WTC11 (cell line): Measurements from ENCODE around the gene CEP63. TPM values are rescaled to one million over a fixed set of nuclear protein-coding genes. Genes with fewer than 3 reads are reported as not detected.

Experiments used
- ATAC-seq: fragments of 200-7000 bp; cut with Tn5 transposase; 2 replicates; pipeline ENCODE4 v1.10.0; 2021; ENCODE audit warnings: mild to moderate bottlenecking, moderate library complexity
- CTCF ChIA-PET: fragments of 300-600 bp; sonication (Branson Sonifier 250); formaldehyde crosslinking; loops from one replicate; lab custom pipeline; 2021; ENCODE audit warnings: antibody characterized with exemption; lab: Charles Lee
- POLR2A ChIA-PET: fragments of 350-600 bp; sonication (Branson Sonifier 250); formaldehyde crosslinking; loops from one replicate; lab custom pipeline; 2021; ENCODE audit warnings: antibody characterized with exemption; lab: Charles Lee
- DNase-seq: peaks from one replicate; pipeline ENCODE4 v3.0.0; 2021; ENCODE audit warnings: low spot score
- H3K27ac Mint-ChIP-seq: 2 replicates; pipeline ENCODE4 v1.8.0; 2021; ENCODE audit warnings: mixed read lengths
- H3K27me3 Mint-ChIP-seq: 2 replicates; pipeline ENCODE4 v1.8.0; 2021; ENCODE audit warnings: low read depth, mild to moderate bottlenecking, moderate library complexity, mixed read lengths
- H3K36me3 Mint-ChIP-seq: 2 replicates; pipeline ENCODE4 v1.8.0; 2021; ENCODE audit warnings: mixed read lengths
- H3K4me1 Mint-ChIP-seq: 2 replicates; pipeline ENCODE4 v1.8.0; 2022; ENCODE audit warnings: mixed read lengths
- H3K4me3 Mint-ChIP-seq: 2 replicates; pipeline ENCODE4 v1.8.0; 2021; ENCODE audit warnings: mild to moderate bottlenecking, moderate library complexity, mixed read lengths
- H3K9me3 Mint-ChIP-seq: 2 replicates; pipeline ENCODE4 v1.8.0; 2021; ENCODE audit warnings: mixed read lengths
- AR ChIP-seq: fragments of 250-450 bp; sonication (Bioruptor Pico); IDR thresholded peaks from 2 replicates; pipeline ENCODE4 v1.9.0; 2021; ENCODE audit warnings: mild to moderate bottlenecking
- ATF2 ChIP-seq: sonication (generic); formaldehyde crosslinking; IDR thresholded peaks from 2 replicates; pipeline ENCODE4 v1.8.1; 2022; ENCODE audit warnings: low read depth, missing genetic modification reagents, borderline replicate concordance
- ATF3 ChIP-seq: sonication (generic); formaldehyde crosslinking; conservative IDR thresholded peaks from 2 replicates; pipeline ENCODE4 v1.8.1; 2022; ENCODE audit warnings: mild to moderate bottlenecking, missing genetic modification reagents
- CDX4 ChIP-seq: fragments of 250-450 bp; sonication (Bioruptor Pico); IDR thresholded peaks from 2 replicates; pipeline ENCODE4 v1.9.0; 2021; ENCODE audit warnings: moderate library complexity, mild to moderate bottlenecking, inconsistent platforms, borderline replicate concordance
- CREM ChIP-seq: sonication (generic); formaldehyde crosslinking; IDR thresholded peaks from 2 replicates; pipeline ENCODE4 v1.8.1; 2022; ENCODE audit warnings: mild to moderate bottlenecking, missing genetic modification reagents, moderate library complexity
- E2F5 ChIP-seq: sonication (generic); formaldehyde crosslinking; IDR thresholded peaks from 2 replicates; pipeline ENCODE4 v1.8.1; 2022; ENCODE audit warnings: mild to moderate bottlenecking, moderate library complexity, missing genetic modification reagents
- FOXJ3 ChIP-seq: sonication (generic); formaldehyde crosslinking; IDR thresholded peaks from 2 replicates; pipeline ENCODE4 v1.9.0; 2021; ENCODE audit warnings: missing genetic modification reagents, mild to moderate bottlenecking, borderline replicate concordance
- GABPB1 ChIP-seq: sonication (generic); formaldehyde crosslinking; IDR thresholded peaks from 2 replicates; pipeline ENCODE4 v1.8.1; 2023; ENCODE audit warnings: mild to moderate bottlenecking, missing genetic modification reagents
- JUN ChIP-seq: sonication (generic); formaldehyde crosslinking; IDR thresholded peaks from 2 replicates; pipeline ENCODE4 v1.8.0; 2023; ENCODE audit warnings: mild to moderate bottlenecking, missing genetic modification reagents
- PRDM15 ChIP-seq: sonication (generic); formaldehyde crosslinking; IDR thresholded peaks from 2 replicates; pipeline ENCODE4 v1.8.0; 2022; ENCODE audit warnings: missing genetic modification reagents
- TCF7 ChIP-seq: sonication (generic); formaldehyde crosslinking; IDR thresholded peaks from 2 replicates; pipeline ENCODE4 v1.8.0; 2022; ENCODE audit warnings: mild to moderate bottlenecking, low read depth, missing genetic modification reagents, moderate library complexity
- TEAD1 ChIP-seq: sonication (generic); formaldehyde crosslinking; IDR thresholded peaks from 2 replicates; pipeline ENCODE4 v1.8.0; 2022; ENCODE audit warnings: mild to moderate bottlenecking, missing genetic modification reagents
- TEAD4 ChIP-seq: sonication (generic); formaldehyde crosslinking; IDR thresholded peaks from 2 replicates; pipeline ENCODE4 v1.8.0; 2022; ENCODE audit warnings: mild to moderate bottlenecking, missing genetic modification reagents
- TP53 ChIP-seq: sonication (generic); formaldehyde crosslinking; IDR thresholded peaks from 2 replicates; pipeline ENCODE4 v1.8.1; 2023; ENCODE audit warnings: mild to moderate bottlenecking, missing genetic modification reagents
- USF1 ChIP-seq: sonication (generic); formaldehyde crosslinking; IDR thresholded peaks from 2 replicates; pipeline ENCODE4 v1.8.0; 2022; ENCODE audit warnings: mild to moderate bottlenecking, missing genetic modification reagents
- ZNF281 ChIP-seq: sonication (generic); formaldehyde crosslinking; IDR thresholded peaks from 2 replicates; pipeline ENCODE4 v1.8.0; 2023; ENCODE audit warnings: mild to moderate bottlenecking, missing genetic modification reagents
- ZNF317 ChIP-seq: sonication (generic); formaldehyde crosslinking; IDR thresholded peaks from 2 replicates; pipeline ENCODE4 v1.8.1; 2023; ENCODE audit warnings: low read depth, mild to moderate bottlenecking, moderate library complexity, missing genetic modification reagents, borderline replicate concordance
- ZNF671 ChIP-seq: fragments of 250-450 bp; sonication (Bioruptor Pico); IDR thresholded peaks from 2 replicates; pipeline ENCODE4 v1.8.0; 2021; ENCODE audit warnings: mild to moderate bottlenecking
- total RNA-seq: library from RNA; stranded (reverse); gene quantifications from 3 replicates; pipeline ENCODE4 v1.2.3, GENCODE V29; 2021

CEP63 gene
- total RNA-seq, 1 experiment from 2014 or later: 28.0 TPM

GRCh38 chr3:134483195-134483900 is 2.5 kb upstream of the CEP63 start (continued):
- TF ChIP-seq ZNF281 (CRISPR knock-in tag) (no peak), FOXJ3 (CRISPR knock-in tag) (no peak), ATF3 (CRISPR knock-in tag) (no peak), ZNF317 (no peak)
- TF ChIP-seq, all 79 proteins: peak for 0

- peak overlapping the region; percentile 89 for H3K27ac Mint-ChIP-seq
- peak; percentile 8 for ATAC-seq
- no peak for TF ChIP-seq TP53 (CRISPR knock-in tag)
- TF ChIP-seq ZNF671 (CRISPR knock-in tag): no peak
- no peak for TF ChIP-seq E2F5 (CRISPR knock-in tag)
- TF ChIP-seq TCF7 (CRISPR knock-in tag): no peak
- no peak for TF ChIP-seq GABPB1
- TF ChIP-seq PRDM15 (CRISPR knock-in tag): no peak
- TF ChIP-seq CREM (CRISPR knock-in tag): no peak
- no peak for TF ChIP-seq FOXJ3 (CRISPR knock-in tag)
- TF ChIP-seq TEAD4 (CRISPR knock-in tag): no peak
- no peak for TF ChIP-seq AR (CRISPR knock-in tag)
- TF ChIP-seq CDX4 (CRISPR knock-in tag): no peak
- TF ChIP-seq JUN (CRISPR knock-in tag): no peak
- no peak for TF ChIP-seq ATF2 (CRISPR knock-in tag)
- TF ChIP-seq USF1 (CRISPR knock-in tag): no peak
- no peak for TF ChIP-seq TEAD1 (CRISPR knock-in tag)
Measured at GRCh38 chr3:134485075-134485717, 661 bp upstream of the CEP63 start.

More at GRCh38 chr3:134485075-134485717, 661 bp upstream of the CEP63 start:
- ChIA-PET CTCF (interaction anchor here (1.0 to 2.7 kb wide), 7 partner anchors 9 to 273 kb away, joined by 3 to 12 read pairs (median 7); no protein-coding TSS in a partner anchor), POLR2A (interaction anchor here (1.4 to 2.2 kb wide), 3 partner anchors 36 to 121 kb away, joined by 3 to 9 read pairs (median 6); partner anchors contain the start of gene AMOTL2)
- no peak for DNase-seq
- Mint-ChIP-seq H3K4me1 (peaks cover 23% of the 10 kb centered on the region), H3K9me3 (no peaks in the 10 kb centered on the region), H3K27me3 (no peaks in the 10 kb centered on the region), H3K36me3 (peaks cover 17% of the 10 kb centered on the region), H3K4me3 (peak overlapping the region; percentile 88)
